Colon (tissue), 2 donors: Measurements from ENCODE around the gene KRT12.
"Not testable (repeated sequence)": the region's sequence is repeated elsewhere in the genome, so short reads cannot be mapped to it uniquely, and the experiment has no call there.

Experiments
- FAIRE-seq: peaks from 2 replicates; lab custom pipeline; 2012; peaks lifted over from hg19 to GRCh38; lab: Jason Lieb, UNC
- donor health status: control.
- donor health status: control.

Gene KRT12

DNA sequence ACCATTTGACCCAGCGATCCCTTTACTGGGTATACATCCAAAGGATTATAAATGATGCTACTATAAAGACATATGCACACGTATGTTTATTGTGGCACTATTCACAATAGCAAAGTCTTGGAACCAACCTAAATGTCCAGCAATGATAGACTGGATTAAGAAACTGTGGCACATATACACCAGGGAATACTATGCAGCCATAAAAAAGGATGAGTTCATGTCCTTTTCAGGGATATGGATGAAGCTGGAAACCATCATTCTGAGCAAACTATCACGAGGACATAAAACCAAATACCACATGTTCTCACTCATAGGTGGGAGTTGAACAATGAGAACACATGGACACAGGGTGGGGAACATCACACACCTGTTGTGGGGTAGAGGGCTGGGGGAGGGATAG, 52.4 kb downstream of the KRT12 start:
- FAIRE-seq = not testable (repeated sequence)

DNA sequence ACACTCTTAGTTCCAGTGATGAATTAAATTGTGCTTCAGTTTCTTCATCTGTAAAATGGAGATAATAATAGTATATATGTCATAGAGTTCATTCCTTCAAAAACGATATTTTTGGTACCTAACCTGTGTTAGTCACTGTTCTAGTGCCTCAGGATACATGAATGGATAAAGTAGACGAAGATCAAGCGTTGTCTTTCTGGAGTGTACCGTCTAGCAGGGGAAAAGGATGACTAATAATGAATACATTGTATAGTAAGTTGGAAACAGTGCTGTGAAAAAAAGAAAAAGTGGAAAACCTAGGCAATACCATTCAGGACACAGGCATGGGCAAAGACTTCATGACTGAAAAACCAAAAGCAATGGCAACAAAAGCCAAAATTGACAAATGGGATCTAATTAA, 53.2 kb downstream of the KRT12 start:
- no peak for FAIRE-seq

DNA sequence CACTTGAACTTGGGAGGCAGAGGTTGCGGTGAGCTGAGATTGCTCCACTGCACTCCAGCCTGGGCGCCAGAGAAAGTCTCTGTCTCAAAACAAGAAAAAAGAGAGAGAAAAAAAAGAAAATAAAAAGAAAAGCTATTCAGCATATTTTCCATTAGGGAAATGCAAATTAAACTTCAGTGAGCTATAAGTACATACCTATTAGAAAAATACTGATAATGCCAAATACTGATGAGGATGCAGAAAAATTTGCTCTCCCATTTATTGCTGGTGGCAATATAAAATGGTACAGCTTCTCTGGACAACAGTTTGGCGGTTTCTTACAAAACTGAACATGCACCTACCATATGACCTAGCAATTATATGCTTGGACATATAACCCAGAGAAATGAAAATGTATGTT, 54.4 kb downstream of the KRT12 start:
- FAIRE-seq = no peak
